Adrenal gland (tissue), 5 donors: Measurements from ENCODE around the gene CBX7.
"Not testable (repeated sequence)": the region's sequence is repeated elsewhere in the genome, so short reads cannot be mapped to it uniquely, and the experiment has no call there.

ENCODE experiments used
- CTCF ChIP-seq, 6 experiments: fragments of 450-650 bp in 4 of 6; fragments of 200-600 bp in 2 of 6; sonication (generic) in 1 of 6; IDR thresholded peaks; 1 replicate in 5 of 6; 2 replicates in 1 of 6; pipeline versions ENCODE4 v1.5.1 to v1.8.0; 2016 to 2021; ENCODE audit warnings: antibody characterized with exemption in 6 of 6, mild to moderate bottlenecking in 2 of 6, moderate library complexity in 1 of 6
- POLR2A ChIP-seq, 2 donors: fragments of 450-650 bp; IDR thresholded peaks; one replicate each; pipeline ENCODE4 v1.6.1; 2017; ENCODE audit warnings: antibody characterized with exemption in 2 of 2, mild to moderate bottlenecking in 2 of 2, moderate library complexity in 1 of 2
- donor health status: DM: no; HTN: no; CAD: no.

- TF ChIP-seq CTCF, POLR2A (IDR thresholded peaks at IDR 0.05): not testable (repeated sequence)
Observed at GRCh38 chr22:39172265-39173049, 20.0 kb upstream of the CBX7 start.
